NT2/D1 (cell line): ENCODE results near the gene ARL10.

Source experiments
- SUZ12 ChIP-seq: IDR thresholded peaks from 2 replicates; pipeline ENCODE4 v1.6.1; 2011; ENCODE audit not compliant: insufficient read length, insufficient read depth; ENCODE audit errors: extremely low read depth
- YY1 ChIP-seq: IDR thresholded peaks from 2 replicates; pipeline ENCODE4 v1.6.1; 2011; ENCODE audit not compliant: insufficient read length, insufficient read depth
- ZNF274 ChIP-seq: IDR thresholded peaks from 2 replicates; pipeline ENCODE4 v1.6.1; 2011; ENCODE audit warnings: mild to moderate bottlenecking, low read depth, low read length

DNA sequence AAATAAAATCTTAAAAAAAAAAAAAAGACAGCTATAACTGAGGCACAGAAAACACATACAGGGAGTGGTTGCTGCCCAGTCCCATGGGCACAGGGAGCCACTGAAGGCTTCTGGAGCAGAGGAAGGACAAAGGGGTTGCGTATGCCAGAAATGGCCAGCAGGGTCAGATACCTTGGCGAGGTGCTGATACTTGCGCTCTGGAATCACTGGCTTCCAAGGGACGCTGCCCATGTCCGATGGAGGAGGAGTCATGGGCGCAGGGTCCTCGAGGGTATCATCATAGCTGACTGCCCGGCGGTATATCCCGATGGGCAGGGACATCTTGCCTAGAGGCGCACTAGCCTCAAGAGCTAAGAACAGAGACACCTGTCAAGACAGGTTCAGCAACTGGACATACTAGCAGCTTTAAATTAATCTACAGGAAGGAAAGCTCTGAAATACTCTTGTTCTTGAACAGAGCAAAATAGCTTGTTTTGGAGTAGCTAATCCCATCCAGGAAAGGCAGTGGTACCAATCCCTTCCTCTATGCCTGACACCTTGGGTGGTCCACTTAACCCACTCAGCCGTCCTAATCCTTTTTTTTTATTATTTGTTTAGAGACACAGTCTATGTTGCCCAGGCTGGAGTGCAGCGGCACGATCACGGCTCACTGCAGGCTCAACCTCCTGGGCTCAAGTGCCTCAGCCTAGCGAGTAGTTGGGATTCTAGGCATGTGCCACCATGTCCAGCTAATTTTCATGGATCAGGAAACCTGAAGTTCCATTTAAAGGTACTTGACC is 9.7 kb upstream of the ARL10 start:
- no peak for TF ChIP-seq YY1
- TF ChIP-seq SUZ12 = no peak
- no peak for TF ChIP-seq ZNF274
